ENCODE data around the gene RASGRP3.

The RASGRP3 gene

GRCh38 chr2:33494155-33494779, 17.8 kb downstream of the RASGRP3 start:
- DNase-seq, result no peak

- no peak for DNase-seq
These were observed 18.6 kb downstream of the RASGRP3 start for GRCh38 chr2:33494877-33495641.

- DNase-seq, result no peak
These were observed 19.2 kb downstream of the RASGRP3 start for GRCh38 chr2:33495683-33496082.

GRCh38 chr2:33496150-33496549, 19.7 kb downstream of the RASGRP3 start:
- DNase-seq, result no peak

GRCh38 chr2:33496726-33497125, 20.3 kb downstream of the RASGRP3 start:
- DNase-seq, result no peak

GRCh38 chr2:33497221-33497650, 20.8 kb downstream of the RASGRP3 start:
- no peak for DNase-seq

- DNase-seq, result no peak
These were observed 22.0 kb downstream of the RASGRP3 start for GRCh38 chr2:33498291-33498956.

GRCh38 chr2:33500177-33500576, 23.7 kb downstream of the RASGRP3 start:
- DNase-seq, result no peak

- no peak for DNase-seq
These were observed 25.6 kb downstream of the RASGRP3 start for GRCh38 chr2:33502025-33502424.

- DNase-seq, result no peak
These were observed 26.6 kb downstream of the RASGRP3 start for GRCh38 chr2:33503002-33503401.

- DNase-seq, result no peak
These were observed 29.5 kb downstream of the RASGRP3 start for GRCh38 chr2:33505966-33506365.

- DNase-seq, result no peak
These were observed 33.6 kb downstream of the RASGRP3 start for GRCh38 chr2:33509908-33510585.

- no peak for DNase-seq
These were observed 34.1 kb downstream of the RASGRP3 start for GRCh38 chr2:33510586-33510968.

GRCh38 chr2:33511141-33511540, 34.7 kb downstream of the RASGRP3 start:
- DNase-seq, result no peak

- no peak for DNase-seq
These were observed 35.7 kb downstream of the RASGRP3 start for GRCh38 chr2:33512112-33512511.

- no peak for DNase-seq
These were observed 37.0 kb downstream of the RASGRP3 start for GRCh38 chr2:33513480-33513879.

GRCh38 chr2:33516456-33516995, 40.1 kb downstream of the RASGRP3 start:
- no peak for DNase-seq

- DNase-seq, result no peak
These were observed 41.8 kb downstream of the RASGRP3 start for GRCh38 chr2:33518200-33518599.

GRCh38 chr2:33518929-33519328, 42.5 kb downstream of the RASGRP3 start:
- no peak for DNase-seq

- DNase-seq, result no peak
These were observed 45.4 kb downstream of the RASGRP3 start for GRCh38 chr2:33521791-33522281.

GRCh38 chr2:33522576-33522975, 46.1 kb downstream of the RASGRP3 start:
- DNase-seq, result no peak

- DNase-seq, result no peak
These were observed 49.2 kb downstream of the RASGRP3 start for GRCh38 chr2:33525666-33526065.

- DNase-seq, result no peak
These were observed 49.7 kb downstream of the RASGRP3 start for GRCh38 chr2:33526132-33526531.
